ENCODE measurements around the gene CLCN2. TPM values are rescaled to one million over a fixed set of nuclear protein-coding genes. Genes with fewer than 3 reads are reported as not detected.
A peak's percentile ranks its signal among the peaks of the same experiment; 100 is the strongest.

Gene CLCN2
- total and polyA plus RNA-seq, 10 donors: 1.6 to 6.4 (median 3.7) TPM

DNA sequence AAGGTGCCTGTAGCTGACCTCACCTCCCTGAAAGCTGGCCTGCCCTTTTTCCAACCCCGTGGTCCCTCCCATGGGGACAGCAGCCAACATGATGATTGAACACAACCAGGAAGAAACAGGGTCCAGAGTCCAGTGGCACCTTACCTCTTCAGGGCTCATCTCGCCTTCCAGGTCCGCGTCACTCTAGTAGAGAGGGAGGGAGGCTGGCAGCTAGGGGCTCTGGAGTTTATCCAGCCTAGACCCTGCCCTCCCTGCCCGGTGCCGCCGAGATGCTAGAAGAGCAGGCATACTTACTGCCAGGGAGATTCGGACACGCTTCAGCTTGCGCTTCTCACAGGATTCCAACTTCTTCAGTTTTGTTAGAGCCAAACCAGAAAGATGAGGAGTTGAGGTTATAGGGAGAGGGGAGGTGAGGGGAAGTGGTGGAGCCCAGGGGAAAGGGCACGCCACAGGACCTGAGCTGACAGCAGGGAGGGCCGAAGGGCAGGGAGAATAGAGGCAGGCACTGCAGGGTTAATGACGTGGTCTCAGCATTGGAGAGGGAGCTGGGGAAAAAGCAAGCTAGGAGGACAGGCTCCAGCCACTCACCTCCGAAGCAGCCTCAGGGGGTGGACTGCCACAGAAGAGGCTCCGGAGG, 9.1 kb downstream of the CLCN2 start:
- Histone ChIP-seq H3K4me3 (no peak overlapping the region), H3K27ac (no peak overlapping the region), H3K4me1 (peaks cover 0 to 20% (median 7%) of the 10 kb centered on the region in 6 donors), H3K27me3 (replicated peaks in 1 of 7) (no peaks in the 10 kb centered on the region), H3K36me3 (peaks cover 0 to 9% (median 0%) of the 10 kb centered on the region in 6 donors), H3K9me3 (no peaks in the 10 kb centered on the region)
- intact Hi-C loops (cut with DNase I; ENCODE audit: low total_unique reads): no loop called here
- no peak for DNase-seq
- 83 to 96% (median 91%) methylated on average over 15 of the region's 15 CpGs for WGBS, 5 donors
- TF ChIP-seq POLR2AphosphoS5 (IDR thresholded peaks at IDR 0.05): no peak
- TF ChIP-seq, protein P1, sequence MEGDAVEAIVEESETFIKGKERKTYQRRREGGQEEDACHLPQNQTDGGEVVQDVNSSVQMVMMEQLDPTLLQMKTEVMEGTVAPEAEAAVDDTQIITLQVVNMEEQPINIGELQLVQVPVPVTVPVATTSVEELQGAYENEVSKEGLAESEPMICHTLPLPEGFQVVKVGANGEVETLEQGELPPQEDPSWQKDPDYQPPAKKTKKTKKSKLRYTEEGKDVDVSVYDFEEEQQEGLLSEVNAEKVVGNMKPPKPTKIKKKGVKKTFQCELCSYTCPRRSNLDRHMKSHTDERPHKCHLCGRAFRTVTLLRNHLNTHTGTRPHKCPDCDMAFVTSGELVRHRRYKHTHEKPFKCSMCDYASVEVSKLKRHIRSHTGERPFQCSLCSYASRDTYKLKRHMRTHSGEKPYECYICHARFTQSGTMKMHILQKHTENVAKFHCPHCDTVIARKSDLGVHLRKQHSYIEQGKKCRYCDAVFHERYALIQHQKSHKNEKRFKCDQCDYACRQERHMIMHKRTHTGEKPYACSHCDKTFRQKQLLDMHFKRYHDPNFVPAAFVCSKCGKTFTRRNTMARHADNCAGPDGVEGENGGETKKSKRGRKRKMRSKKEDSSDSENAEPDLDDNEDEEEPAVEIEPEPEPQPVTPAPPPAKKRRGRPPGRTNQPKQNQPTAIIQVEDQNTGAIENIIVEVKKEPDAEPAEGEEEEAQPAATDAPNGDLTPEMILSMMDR (IDR thresholded peaks at IDR 0.05 in 8 of 11, conservative IDR thresholded peaks at IDR 0.05 in 3 of 11): no peak
- no peak for TF ChIP-seq POLR2A (IDR thresholded peaks at IDR 0.05)

DNA sequence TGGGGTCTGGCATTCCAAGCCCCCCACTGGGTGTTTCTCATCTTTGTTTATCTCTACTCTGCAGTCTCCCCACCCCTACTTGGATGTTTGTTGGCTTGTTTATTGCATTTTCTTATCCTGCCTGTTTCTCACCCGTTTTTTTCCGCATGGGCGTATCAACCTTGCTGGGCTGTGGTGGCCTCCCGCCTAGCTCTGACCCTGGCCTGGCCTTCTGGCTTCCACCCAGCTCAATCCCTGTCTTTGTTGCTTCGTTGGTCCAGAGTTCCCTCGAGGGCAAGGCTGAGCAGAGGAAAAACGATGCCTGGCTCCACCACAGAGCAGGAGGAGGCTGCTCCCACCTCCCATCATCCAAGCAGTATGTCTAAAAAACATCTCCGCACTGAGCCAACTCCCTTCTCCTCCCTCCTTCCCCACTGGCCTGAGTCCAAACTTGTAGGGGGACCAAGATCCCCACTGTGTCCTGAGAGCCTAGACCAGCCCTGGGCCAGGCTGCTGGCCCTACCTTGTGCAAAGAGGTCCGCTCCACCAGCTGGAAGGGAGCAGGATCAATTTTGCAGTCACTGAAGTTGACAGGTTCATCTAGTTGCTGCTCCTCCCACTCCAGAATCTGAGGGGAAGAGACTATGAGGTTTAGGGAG, 9.8 kb downstream of the CLCN2 start:
- no peak for DNase-seq
- H3K27me3 ChIP-seq (replicated peaks in 1 of 7): no peaks in the 10 kb centered on the region
- H3K36me3 ChIP-seq: peaks cover 0 to 7% (median 0%) of the 10 kb centered on the region in 6 donors
- H3K27ac ChIP-seq: no peak overlapping the region
- intact Hi-C loops (cut with DNase I; ENCODE audit: low total_unique reads): no loop called here
- 67 to 77% (median 74%) methylated on average over 8 to 9 of the region's 9 CpGs for WGBS, 5 donors
- TF ChIP-seq POLR2A (IDR thresholded peaks at IDR 0.05) (no peak), POLR2AphosphoS5 (IDR thresholded peaks at IDR 0.05) (peak in 1 of 3 donors; percentile 14)
- peaks cover 0 to 20% (median 7%) of the 10 kb centered on the region in 6 donors for H3K4me1 ChIP-seq
- H3K9me3 ChIP-seq: no peaks in the 10 kb centered on the region
- H3K4me3 ChIP-seq: no peak overlapping the region

DNA sequence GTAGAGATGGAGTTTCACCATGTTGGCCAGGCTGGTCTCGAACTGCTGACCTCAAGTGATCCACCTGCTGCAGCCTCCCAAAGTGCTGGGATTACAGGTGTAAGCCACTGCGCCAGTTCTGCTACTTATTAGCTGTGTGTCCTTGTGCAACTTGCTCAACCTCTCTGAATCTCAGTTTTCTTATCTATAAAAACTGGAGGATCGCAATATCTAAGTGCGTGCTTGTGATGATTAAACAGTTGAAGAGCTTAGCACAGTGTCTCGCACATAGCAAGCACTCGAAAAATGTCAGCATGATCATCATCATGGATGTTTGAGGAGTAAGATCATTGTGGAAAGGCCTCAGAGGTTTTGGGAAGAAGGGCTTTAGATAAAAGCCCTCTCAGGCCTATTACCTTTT, 10.8 kb downstream of the CLCN2 start:
- DNase-seq: no peak
- no peaks in the 10 kb centered on the region for H3K9me3 ChIP-seq
- no peak overlapping the region for H3K4me3 ChIP-seq
- TF ChIP-seq POLR2AphosphoS5 (IDR thresholded peaks at IDR 0.05) (no peak), POLR2A (IDR thresholded peaks at IDR 0.05) (no peak)
- TF ChIP-seq, protein P1 (IDR thresholded peaks at IDR 0.05 in 8 of 11, conservative IDR thresholded peaks at IDR 0.05 in 3 of 11): no peak
- H3K27ac ChIP-seq: no peak overlapping the region
- peaks cover 0 to 7% (median 0%) of the 10 kb centered on the region in 6 donors for H3K36me3 ChIP-seq
- no peaks in the 10 kb centered on the region for H3K27me3 ChIP-seq (replicated peaks in 1 of 7)
- intact Hi-C loops (cut with DNase I; ENCODE audit: low total_unique reads): no loop called here
- peaks cover 0 to 27% (median 12%) of the 10 kb centered on the region in 6 donors for H3K4me1 ChIP-seq
- 94 to 99% (median 96%) methylated on average over 6 of the region's 6 CpGs for WGBS, 5 donors

DNA sequence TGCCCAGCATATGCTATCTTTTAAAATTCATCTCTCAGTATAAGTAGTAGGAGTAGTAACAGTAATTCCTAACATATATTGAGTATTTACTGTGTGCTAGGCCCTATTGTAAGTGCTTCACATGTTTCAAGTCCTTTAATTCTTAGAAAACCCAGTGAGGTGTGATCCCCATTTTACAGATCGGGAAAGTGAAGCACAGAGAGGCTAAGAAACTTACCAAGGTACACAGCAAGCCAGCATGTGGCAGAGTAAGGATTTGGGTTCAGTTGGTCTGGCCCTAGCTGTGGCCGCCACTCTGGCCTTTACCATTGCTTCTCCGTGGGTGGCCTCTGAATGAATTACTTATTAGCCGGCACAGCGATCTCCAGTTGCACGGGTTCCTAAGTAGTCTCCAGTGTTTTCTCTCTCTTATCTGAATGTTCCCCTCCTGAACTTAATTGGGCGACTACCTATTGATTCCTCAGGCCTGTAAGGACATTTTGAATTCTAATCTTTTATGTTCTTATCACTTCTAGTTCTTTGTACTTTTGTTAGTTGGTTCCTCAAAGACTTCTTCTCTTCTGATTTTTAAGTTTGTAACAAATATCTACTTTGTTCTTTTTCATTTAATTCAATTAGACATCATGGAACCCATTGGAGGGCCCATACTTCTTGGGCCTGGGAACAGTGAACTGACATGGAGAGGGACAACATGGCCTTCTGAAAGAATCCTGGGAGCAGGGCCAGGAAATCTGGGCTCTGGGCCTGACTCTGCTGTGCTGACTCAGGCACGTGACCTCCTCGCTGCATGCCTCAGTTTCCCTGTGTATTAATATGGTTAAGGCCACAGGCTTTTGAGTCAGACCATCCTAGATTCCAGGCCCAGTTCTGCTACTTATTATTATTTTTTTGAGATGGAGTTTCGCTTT, 11.6 kb downstream of the CLCN2 start:
- H3K4me3 ChIP-seq: no peak overlapping the region
- H3K9me3 ChIP-seq: no peaks in the 10 kb centered on the region
- H3K36me3 ChIP-seq: peaks cover 0 to 6% (median 2%) of the 10 kb centered on the region in 6 donors
- intact Hi-C loops (cut with DNase I; ENCODE audit: low total_unique reads): no loop called here
- DNase-seq: no peak
- H3K27ac ChIP-seq: no peak overlapping the region
- no peaks in the 10 kb centered on the region for H3K27me3 ChIP-seq (replicated peaks in 1 of 7)
- TF ChIP-seq POLR2A (IDR thresholded peaks at IDR 0.05) (no peak), POLR2AphosphoS5 (IDR thresholded peaks at IDR 0.05) (no peak)
- TF ChIP-seq, protein P1 (IDR thresholded peaks at IDR 0.05 in 8 of 11, conservative IDR thresholded peaks at IDR 0.05 in 3 of 11): no peak
- peaks cover 0 to 35% (median 17%) of the 10 kb centered on the region in 6 donors for H3K4me1 ChIP-seq
- WGBS, 5 donors: 90 to 97% (median 93%) methylated on average over 10 of the region's 10 CpGs

Measured in spleen (tissue), 11 donors.